DND-41 (cell line): ENCODE results near the gene SH3TC1.
A peak's percentile ranks its signal among the peaks of the same experiment; 100 is the strongest.

Experiments used
- ATAC-seq: fragments of 200-7000 bp; cut with Tn5 transposase; 3 replicates; pipeline ENCODE4 v1.9.1; 2021; ENCODE audit warnings: low read depth; ENCODE audit not compliant: insufficient read depth
- DNase-seq: peaks from one replicate; pipeline ENCODE4 v3.0.0-alpha.2; 2020
- H2AFZ ChIP-seq: 2 replicates; pipeline ENCODE4 v1.6.0; 2012; ENCODE audit warnings: low read depth, low read length
- H3K27ac ChIP-seq: 2 replicates; pipeline ENCODE4 v1.5.1; 2012; ENCODE audit warnings: low read length, inconsistent platforms
- H3K27me3 ChIP-seq: fragments of 200-600 bp; sonication (generic); 2 replicates; pipeline ENCODE4 v1.6.0; 2012; ENCODE audit warnings: low read length, mild to moderate bottlenecking, inconsistent platforms; ENCODE audit not compliant: insufficient read depth, poor library complexity
- H3K36me3 ChIP-seq: 2 replicates; pipeline ENCODE4 v1.5.1; 2012; ENCODE audit warnings: low read length, inconsistent platforms; ENCODE audit not compliant: insufficient read depth
- H3K4me1 ChIP-seq: 2 replicates; pipeline ENCODE4 v1.5.1; 2012; ENCODE audit warnings: mild to moderate bottlenecking, low read length; ENCODE audit not compliant: insufficient read depth
- H3K4me2 ChIP-seq: 2 replicates; pipeline ENCODE4 v1.6.0; 2012; ENCODE audit warnings: mild to moderate bottlenecking, moderate library complexity, low read length, inconsistent platforms; ENCODE audit not compliant: insufficient read depth
- H3K4me3 ChIP-seq, 2 experiments: fragments of 200-600 bp in 1 of 2; shearing (Covaris generic) in 1 of 2; 2 replicates each; pipeline ENCODE4 v1.5.1; 2012 to 2016; ENCODE audit warnings: inconsistent platforms in 2 of 2, low read length in 2 of 2, mild to moderate bottlenecking in 2 of 2, low read depth in 1 of 2, moderate library complexity in 1 of 2
- H3K79me2 ChIP-seq: 2 replicates; pipeline ENCODE4 v1.6.0; 2012; ENCODE audit warnings: low read length, inconsistent platforms; ENCODE audit not compliant: insufficient read depth
- H3K9ac ChIP-seq: 2 replicates; pipeline ENCODE4 v1.6.0; 2012; ENCODE audit warnings: low read depth, mild to moderate bottlenecking, inconsistent platforms, low read length, moderate library complexity
- H3K9me3 ChIP-seq: 2 replicates; pipeline ENCODE4 v1.5.1; 2012; ENCODE audit warnings: low read length, moderate library complexity, mild to moderate bottlenecking, inconsistent platforms; ENCODE audit not compliant: insufficient read depth, severe bottlenecking
- H4K20me1 ChIP-seq: 2 replicates; pipeline ENCODE4 v1.6.0; 2012; ENCODE audit warnings: low read length; ENCODE audit not compliant: insufficient read depth
- CTCF ChIP-seq: IDR thresholded peaks from 2 replicates; pipeline ENCODE4 v1.5.1; 2012; ENCODE audit warnings: borderline replicate concordance, low read length, moderate library complexity, mild to moderate bottlenecking; ENCODE audit not compliant: poor library complexity, severe bottlenecking; ENCODE audit errors: extremely low read depth
- EZH2 ChIP-seq: IDR thresholded peaks from 3 replicates; pipeline ENCODE4 v1.6.1; 2012; ENCODE audit warnings: borderline replicate concordance, low read depth, mild to moderate bottlenecking, moderate library complexity, low read length, inconsistent platforms; ENCODE audit not compliant: severe bottlenecking

SH3TC1 gene

GRCh38 chr4:8192748-8193738, 6.0 kb upstream of the SH3TC1 start:
- no peaks in the 10 kb centered on the region for H3K4me1 ChIP-seq
- H3K79me2 ChIP-seq = no peaks in the 10 kb centered on the region
- no peak overlapping the region for H3K4me3 ChIP-seq
- no peak overlapping the region for H3K9ac ChIP-seq
- no peak overlapping the region for H3K27ac ChIP-seq
- no peak overlapping the region for H3K4me2 ChIP-seq
- TF ChIP-seq CTCF (peak; percentile 48), EZH2 (no peak)
- peak; percentile 32 for DNase-seq
- no peaks in the 10 kb centered on the region for H3K36me3 ChIP-seq
- peak; percentile 59 for ATAC-seq
- no peaks in the 10 kb centered on the region for H4K20me1 ChIP-seq
- H3K9me3 ChIP-seq = no peaks in the 10 kb centered on the region
- H2AFZ ChIP-seq = no peak overlapping the region
- H3K27me3 ChIP-seq = no peaks in the 10 kb centered on the region

GRCh38 chr4:8194306-8195242, 4.5 kb upstream of the SH3TC1 start:
- TF ChIP-seq CTCF = no peak
- no peak for TF ChIP-seq EZH2
- Histone ChIP-seq H4K20me1 (no peaks in the 10 kb centered on the region), H3K27me3 (no peaks in the 10 kb centered on the region)

GRCh38 chr4:8195431-8195830, 3.7 kb upstream of the SH3TC1 start:
- Histone ChIP-seq H3K4me3 (no peak overlapping the region), H3K4me1 (peaks cover 24% of the 10 kb centered on the region), H3K27me3 (no peaks in the 10 kb centered on the region), H3K79me2 (peaks cover 9% of the 10 kb centered on the region), H3K9ac (no peak overlapping the region), H4K20me1 (no peaks in the 10 kb centered on the region), H3K27ac (no peak overlapping the region), H2AFZ (no peak overlapping the region), H3K36me3 (no peaks in the 10 kb centered on the region), H3K9me3 (no peaks in the 10 kb centered on the region), H3K4me2 (no peak overlapping the region)
- TF ChIP-seq CTCF (no peak), EZH2 (no peak)
- no peak for DNase-seq
- no peak for ATAC-seq

More at GRCh38 chr4:8194306-8195242, 4.5 kb upstream of the SH3TC1 start:
- H3K9me3 ChIP-seq = no peaks in the 10 kb centered on the region
- H3K9ac ChIP-seq = no peak overlapping the region
- no peak overlapping the region for H3K27ac ChIP-seq
- DNase-seq (no peak), ATAC-seq (no peak)
- no peak overlapping the region for H2AFZ ChIP-seq
- no peak overlapping the region for H3K4me2 ChIP-seq
- H3K79me2 ChIP-seq = peaks cover 2% of the 10 kb centered on the region; the same call in 1 of the 2 replicates
- peaks cover 15% of the 10 kb centered on the region for H3K4me1 ChIP-seq
- H3K4me3 ChIP-seq = no peak overlapping the region
- H3K36me3 ChIP-seq = no peaks in the 10 kb centered on the region
